Mesenchymal stem cell (in vitro differentiated cells and primary cell): Measurements from ENCODE around the gene UNC13C.

Experiments used
- DNase-seq: peaks from one replicate; pipeline ENCODE4 v3.0.0-alpha.2; 2013
- H2AFZ ChIP-seq: one replicate; pipeline ENCODE4 v1.6.1; 2013; ENCODE audit warnings: low read depth, mild to moderate bottlenecking, control low read depth, inconsistent platforms, low read length, moderate library complexity
- H2AK5ac ChIP-seq: 2 replicates; pipeline ENCODE4 v1.6.1; 2013; ENCODE audit warnings: low read length, moderate library complexity, mild to moderate bottlenecking, inconsistent platforms; ENCODE audit not compliant: severe bottlenecking
- H2BK120ac ChIP-seq: one replicate; pipeline ENCODE4 v1.6.1; 2013; ENCODE audit warnings: low read depth, mild to moderate bottlenecking, inconsistent platforms, low read length, moderate library complexity
- H2BK12ac ChIP-seq, 2 experiments: one replicate each; pipeline ENCODE4 v1.6.1; 2013; ENCODE audit warnings: inconsistent platforms in 2 of 2, low read length in 2 of 2, mild to moderate bottlenecking in 2 of 2, moderate library complexity in 2 of 2, control low read depth in 1 of 2
- H2BK15ac ChIP-seq: one replicate; pipeline ENCODE4 v1.6.1; 2013; ENCODE audit warnings: mild to moderate bottlenecking, low read depth, inconsistent platforms; ENCODE audit not compliant: poor library complexity, severe bottlenecking
- H2BK5ac ChIP-seq: 2 replicates; pipeline ENCODE4 v1.6.1; 2013; ENCODE audit warnings: low read depth, mild to moderate bottlenecking, low read length, control low read depth, inconsistent platforms; ENCODE audit not compliant: poor library complexity, severe bottlenecking
- H3K14ac ChIP-seq, 2 experiments: one replicate each; pipeline ENCODE4 v1.6.1; 2013; ENCODE audit warnings: inconsistent platforms in 2 of 2, low read length in 2 of 2, control low read depth in 1 of 2, mild to moderate bottlenecking in 1 of 2, moderate library complexity in 1 of 2
- H3K18ac ChIP-seq, 2 experiments: one replicate each; pipeline ENCODE4 v1.6.1; 2013; ENCODE audit warnings: inconsistent platforms in 2 of 2, low read length in 2 of 2, control low read depth in 1 of 2, low read depth in 1 of 2, mild to moderate bottlenecking in 1 of 2
- H3K23ac ChIP-seq, 2 experiments: one replicate each; pipeline ENCODE4 v1.6.1; 2013; ENCODE audit warnings: inconsistent platforms in 2 of 2, low read length in 2 of 2, mild to moderate bottlenecking in 2 of 2, moderate library complexity in 2 of 2, control low read depth in 1 of 2
- H3K27ac ChIP-seq: 2 replicates; pipeline ENCODE4 v1.5.1; 2013; ENCODE audit warnings: mild to moderate bottlenecking, moderate library complexity, low read length, control low read depth, inconsistent platforms; ENCODE audit not compliant: poor library complexity, severe bottlenecking
- H3K27me3 ChIP-seq, 2 experiments: 2 replicates each; pipeline versions ENCODE4 v1.6.1 to v1.7.0; 2013; ENCODE audit warnings: low read length in 2 of 2, mild to moderate bottlenecking in 2 of 2, moderate library complexity in 2 of 2, control low read depth in 1 of 2, inconsistent platforms in 1 of 2; ENCODE audit not compliant: control insufficient read depth in 1 of 2, insufficient read depth in 1 of 2
- H3K36me3 ChIP-seq, 2 experiments: 2 replicates each; pipeline versions ENCODE4 v1.6.1 to v1.7.0; 2013; ENCODE audit warnings: low read length in 2 of 2, control low read depth in 1 of 2, inconsistent platforms in 1 of 2, low read depth in 1 of 2, mild to moderate bottlenecking in 1 of 2; ENCODE audit not compliant: insufficient read depth in 2 of 2, control insufficient read depth in 1 of 2
- H3K4ac ChIP-seq, 2 experiments: one replicate each; pipeline ENCODE4 v1.6.1; 2013; ENCODE audit warnings: inconsistent platforms in 2 of 2, low read length in 2 of 2, mild to moderate bottlenecking in 2 of 2, moderate library complexity in 2 of 2, control low read depth in 1 of 2, low read depth in 1 of 2
- H3K4me1 ChIP-seq: 2 replicates; pipeline ENCODE4 v1.6.1; 2013; ENCODE audit warnings: low read depth, low read length, control low read depth; ENCODE audit not compliant: control insufficient read depth, insufficient read depth
- H3K4me2 ChIP-seq: 2 replicates; pipeline ENCODE4 v1.6.1; 2013; ENCODE audit warnings: low read length, mild to moderate bottlenecking, inconsistent platforms; ENCODE audit not compliant: poor library complexity, severe bottlenecking
- H3K4me3 ChIP-seq, 2 experiments: 2 replicates each; pipeline versions ENCODE4 v1.5.1 to v1.7.0; 2013; ENCODE audit warnings: low read length in 2 of 2, mild to moderate bottlenecking in 2 of 2, control low read depth in 1 of 2, low read depth in 1 of 2; ENCODE audit not compliant: insufficient read depth in 1 of 2
- H3K79me1 ChIP-seq: replicated peaks from 2 replicates; pipeline ENCODE4 v1.6.1; 2013; ENCODE audit warnings: mild to moderate bottlenecking, control low read depth, low read length, inconsistent platforms; ENCODE audit not compliant: poor library complexity, severe bottlenecking
- H3K9ac ChIP-seq: 2 replicates; pipeline ENCODE4 v1.7.0; 2013; ENCODE audit warnings: mild to moderate bottlenecking, low read length, moderate library complexity
- H3K9me3 ChIP-seq: 2 replicates; pipeline ENCODE4 v1.7.0; 2013; ENCODE audit warnings: mild to moderate bottlenecking, low read length; ENCODE audit not compliant: control insufficient read depth
- H4K8ac ChIP-seq: one replicate; pipeline ENCODE4 v1.6.1; 2013; ENCODE audit warnings: inconsistent platforms, mild to moderate bottlenecking, low read length, moderate library complexity
- H4K91ac ChIP-seq: one replicate; pipeline ENCODE4 v1.6.1; 2013; ENCODE audit warnings: mild to moderate bottlenecking, low read length, inconsistent platforms
- WGBS: methylation state at CpG from one replicate; pipeline ENCODE4 v1.1.7; 2013; ENCODE audit warnings: mixed read lengths; 5-methylcytosine and 5-hydroxymethylcytosine counted together

Gene UNC13C

GRCh38 chr15:54618120-54618519, 639.9 kb downstream of the UNC13C start:
- no peak overlapping the region for H2BK120ac ChIP-seq
- no peak overlapping the region for H3K4me2 ChIP-seq
- no peaks in the 10 kb centered on the region for H3K9me3 ChIP-seq
- no peak overlapping the region for H3K4me3 ChIP-seq
- H3K14ac ChIP-seq = no peak overlapping the region
- no peak overlapping the region for H4K8ac ChIP-seq
- no peak overlapping the region for H2BK15ac ChIP-seq
- no peak overlapping the region for H3K27ac ChIP-seq
- no peak for DNase-seq
- 58% methylated on average over 2 of the region's 2 CpGs for WGBS
- no peak overlapping the region for H4K91ac ChIP-seq
- no peak overlapping the region for H3K18ac ChIP-seq
- no peak overlapping the region for H2BK5ac ChIP-seq
- no peaks in the 10 kb centered on the region for H3K36me3 ChIP-seq
- H2AFZ ChIP-seq = no peak overlapping the region
- H3K23ac ChIP-seq = no peak overlapping the region
- H2AK5ac ChIP-seq = no peak overlapping the region
- H3K4me1 ChIP-seq = no peaks in the 10 kb centered on the region
- H3K27me3 ChIP-seq = no peaks in the 10 kb centered on the region
- no peak overlapping the region for H2BK12ac ChIP-seq
- H3K79me1 ChIP-seq = no peaks in the 10 kb centered on the region
- H3K4ac ChIP-seq = no peak overlapping the region
- H3K9ac ChIP-seq = no peak overlapping the region

GRCh38 chr15:54619180-54619579, 640.9 kb downstream of the UNC13C start:
- no peaks in the 10 kb centered on the region for H3K4me1 ChIP-seq
- no peak overlapping the region for H2AK5ac ChIP-seq
- no peak overlapping the region for H3K9ac ChIP-seq
- no peaks in the 10 kb centered on the region for H3K79me1 ChIP-seq
- H2BK5ac ChIP-seq = no peak overlapping the region
- DNase-seq = no peak
- H3K23ac ChIP-seq = no peak overlapping the region
- no peak overlapping the region for H4K91ac ChIP-seq
- no peaks in the 10 kb centered on the region for H3K36me3 ChIP-seq
- H2BK15ac ChIP-seq = no peak overlapping the region
- H3K14ac ChIP-seq = no peak overlapping the region
- H2BK120ac ChIP-seq = no peak overlapping the region
- H3K4me2 ChIP-seq = no peak overlapping the region
- 77% methylated on average over 3 of the region's 3 CpGs for WGBS
- no peak overlapping the region for H4K8ac ChIP-seq
- no peak overlapping the region for H3K18ac ChIP-seq
- H2BK12ac ChIP-seq = no peak overlapping the region
- H3K27ac ChIP-seq = no peak overlapping the region
- H3K4ac ChIP-seq = no peak overlapping the region
- H3K27me3 ChIP-seq = no peaks in the 10 kb centered on the region
- H3K4me3 ChIP-seq = no peak overlapping the region
- no peaks in the 10 kb centered on the region for H3K9me3 ChIP-seq
- H2AFZ ChIP-seq = no peak overlapping the region

GRCh38 chr15:54620916-54621315, 642.7 kb downstream of the UNC13C start:
- H3K9me3 ChIP-seq = no peaks in the 10 kb centered on the region
- H3K23ac ChIP-seq = no peak overlapping the region
- H3K9ac ChIP-seq = no peak overlapping the region
- H3K27ac ChIP-seq = no peak overlapping the region
- no peak overlapping the region for H4K8ac ChIP-seq
- no peak for DNase-seq
- no peak overlapping the region for H3K4ac ChIP-seq
- H2BK5ac ChIP-seq = no peak overlapping the region
- no peak overlapping the region for H3K4me3 ChIP-seq
- WGBS = no CpG with 5 or more reads among the region's 3 CpGs
- no peak overlapping the region for H2AK5ac ChIP-seq
- no peaks in the 10 kb centered on the region for H3K36me3 ChIP-seq
- H2AFZ ChIP-seq = no peak overlapping the region
- no peak overlapping the region for H2BK120ac ChIP-seq
- no peaks in the 10 kb centered on the region for H3K4me1 ChIP-seq
- H3K27me3 ChIP-seq = no peaks in the 10 kb centered on the region
- no peaks in the 10 kb centered on the region for H3K79me1 ChIP-seq
- no peak overlapping the region for H4K91ac ChIP-seq
- no peak overlapping the region for H3K14ac ChIP-seq
- H2BK15ac ChIP-seq = no peak overlapping the region
- H2BK12ac ChIP-seq = no peak overlapping the region
- H3K4me2 ChIP-seq = no peak overlapping the region
- H3K18ac ChIP-seq = no peak overlapping the region

- Histone ChIP-seq H3K9ac (no peak overlapping the region), H3K23ac (no peak overlapping the region), H3K18ac (no peak overlapping the region), H3K14ac (no peak overlapping the region), H2BK120ac (no peak overlapping the region), H4K91ac (no peak overlapping the region), H3K4me1 (no peaks in the 10 kb centered on the region), H3K4me3 (no peak overlapping the region), H2AK5ac (no peak overlapping the region), H2AFZ (no peak overlapping the region), H3K4ac (no peak overlapping the region), H2BK12ac (no peak overlapping the region), H3K9me3 (peaks cover 9% of the 10 kb centered on the region), H3K4me2 (no peak overlapping the region), H2BK5ac (no peak overlapping the region), H3K27me3 (no peaks in the 10 kb centered on the region), H3K27ac (no peak overlapping the region), H3K79me1 (no peaks in the 10 kb centered on the region), H3K36me3 (no peaks in the 10 kb centered on the region), H2BK15ac (no peak overlapping the region), H4K8ac (no peak overlapping the region)
- no peak for DNase-seq
- whole genome bisulfite sequencing = 84% methylated on average over 4 of the region's 4 CpGs
Measured at GRCh38 chr15:54636147-54636546, 657.9 kb downstream of the UNC13C start.
